Measurements from ENCODE around the gene ARHGAP24. TPM values are rescaled to one million over a fixed set of nuclear protein-coding genes. Genes with fewer than 3 reads are reported as not detected.

Gene ARHGAP24
- total and polyA plus RNA-seq, 10 of the 15 experiments (the other 5 are each of a cell fraction or from before 2014, with no cell fraction given) = 0.10 to 4.2 (median 0.52) TPM

- TF ChIP-seq CUX1 (IDR thresholded peaks at IDR 0.05; ENCODE audit: insufficient replicate concordance, low read depth, low read length) (no peak), IRF4 (IDR thresholded peaks at IDR 0.05; ENCODE audit: low read depth, low read length) (no peak), RB1 (IDR thresholded peaks at IDR 0.05; ENCODE audit: borderline replicate concordance) (no peak)
These were observed 348.3 kb downstream of the ARHGAP24 start (continued) for GRCh38 chr4:85823295-85823694.

GRCh38 chr4:85824166-85824945, 349.4 kb downstream of the ARHGAP24 start:
- Histone ChIP-seq H4K20me1 (ENCODE audit: control insufficient read depth, insufficient read depth) (no peaks in the 10 kb centered on the region), H3K36me3 (ENCODE audit: control insufficient read depth in 2 of 2, insufficient read depth in 2 of 2, low read length in 1 of 2) (no peaks in the 10 kb centered on the region), H3K9ac (ENCODE audit: control insufficient read depth, insufficient read depth, low read length) (no peak overlapping the region), H3K27me3 (replicated peaks in 1 of 2; ENCODE audit: control insufficient read depth in 2 of 2, insufficient read depth in 2 of 2, low read length in 1 of 2) (no peaks in the 10 kb centered on the region), H3K4me3 (no peak overlapping the region), H2AFZ (ENCODE audit: control insufficient read depth, low read depth, low read length) (no peak overlapping the region), H3K27ac (ENCODE audit: control insufficient read depth, insufficient read depth) (no peak overlapping the region), H3K4me2 (ENCODE audit: control insufficient read depth, insufficient read depth) (no peak overlapping the region), H3K79me2 (ENCODE audit: control insufficient read depth, insufficient read depth, low read length) (no peaks in the 10 kb centered on the region), H3K4me1 (ENCODE audit: control insufficient read depth, insufficient read depth, low read length) (no peaks in the 10 kb centered on the region), H3K9me3 (replicated peaks; ENCODE audit: control insufficient read depth, insufficient read depth, low read length) (no peaks in the 10 kb centered on the region)
- BruUV-seq (replicated peaks) = no TSS peak
- ATAC-seq (no peak), FAIRE-seq (peak; percentile 27), DNase-seq (ENCODE audit: low read depth, low spot score) (no peak)
- intact Hi-C loops (cut with micrococcal nuclease; ENCODE audit: unreplicated experiment) (no loop called here), in situ Hi-C loops (cut with MboI) (no loop called here)
- SMC1A ChIA-PET (ENCODE audit: uncharacterized antibody, unreplicated experiment) = interaction anchor here (1.1 to 1.4 kb wide), 2 partner anchors 12 to 20 kb away, joined by 3 read pairs; no protein-coding TSS in a partner anchor
- TF ChIP-seq FOS (IDR thresholded peaks at IDR 0.05; ENCODE audit: borderline replicate concordance, extremely low read depth, insufficient read length) (no peak), KLF5 (IDR thresholded peaks at IDR 0.05; ENCODE audit: partially characterized antibody) (no peak), ZSCAN29 (IDR thresholded peaks at IDR 0.05) (no peak)
- CTCF ChIA-PET = interaction anchor here (1.0 to 1.7 kb wide), 4 partner anchors 13 to 68 kb away, joined by 3 to 5 read pairs (median 4); no protein-coding TSS in a partner anchor
- WGBS (ENCODE audit: insufficient coverage, insufficient replicate concordance, low lambda C conversion rate, missing lambda C conversion rate) = 9% methylated on average over 5 of the region's 5 CpGs
- RAD21 ChIA-PET (ENCODE audit: unreplicated experiment) = no interaction called here
- POLR2A ChIA-PET = interaction anchor here (0.6 kb wide), 1 partner anchor 24 kb away, joined by 3 read pairs; no protein-coding TSS in a partner anchor
